IPS-NIHi7 (cell line): ENCODE measurements around the gene CCDC124.

Experiments used
- DNase-seq: peaks from one replicate; pipeline ENCODE4 v3.0.0; 2012; ENCODE audit warnings: mixed read lengths; ENCODE audit errors: extremely low spot score

Gene CCDC124

GRCh38 chr19:17951990-17952976, 19.5 kb downstream of the CCDC124 start:
- DNase-seq, result no peak

- DNase-seq, result no peak
Measured at GRCh38 chr19:17953316-17953801, 20.5 kb downstream of the CCDC124 start.

- DNase-seq, result no peak
Measured at GRCh38 chr19:17953869-17954268, 21.1 kb downstream of the CCDC124 start.

- no peak for DNase-seq
Measured at GRCh38 chr19:17954401-17954800, 21.6 kb downstream of the CCDC124 start.

- no peak for DNase-seq
Measured at GRCh38 chr19:17957149-17957849, 24.5 kb downstream of the CCDC124 start.

- DNase-seq, result no peak
Measured at GRCh38 chr19:17957885-17958284, 25.1 kb downstream of the CCDC124 start.

GRCh38 chr19:17963936-17964691, 31.3 kb downstream of the CCDC124 start:
- DNase-seq, result no peak

- peak; percentile 42 for DNase-seq
Measured at GRCh38 chr19:17965370-17966128, 32.7 kb downstream of the CCDC124 start.

GRCh38 chr19:17966129-17966483, 33.3 kb downstream of the CCDC124 start:
- DNase-seq, result no peak

- DNase-seq, result peak; percentile 97
Measured at GRCh38 chr19:17966550-17967256, 33.9 kb downstream of the CCDC124 start, which contains the start of gene KCNN1. TSS of gene KCNN1 (plus strand) at chr19:17967107. CDS start at chr19:17973889, 6,782 bp downstream.

- peak; percentile 31 for DNase-seq
Measured at GRCh38 chr19:17967257-17968051, 34.6 kb downstream of the CCDC124 start.

GRCh38 chr19:17968362-17968761, 35.5 kb downstream of the CCDC124 start:
- DNase-seq, result no peak

GRCh38 chr19:17969096-17969792, 36.4 kb downstream of the CCDC124 start:
- DNase-seq, result no peak

- DNase-seq, result no peak
Measured at GRCh38 chr19:17972230-17972629, 39.4 kb downstream of the CCDC124 start.

GRCh38 chr19:17973759-17974158, 40.9 kb downstream of the CCDC124 start:
- DNase-seq, result no peak

- DNase-seq, result no peak
Measured at GRCh38 chr19:17974551-17974950, 41.7 kb downstream of the CCDC124 start.

- DNase-seq, result no peak
Measured at GRCh38 chr19:17975032-17975431, 42.2 kb downstream of the CCDC124 start.

GRCh38 chr19:17977021-17977420, 44.2 kb downstream of the CCDC124 start:
- no peak for DNase-seq

- no peak for DNase-seq
Measured at GRCh38 chr19:17977488-17977887, 44.7 kb downstream of the CCDC124 start.
